Measurements from ENCODE around the gene LEF1.

DNA sequence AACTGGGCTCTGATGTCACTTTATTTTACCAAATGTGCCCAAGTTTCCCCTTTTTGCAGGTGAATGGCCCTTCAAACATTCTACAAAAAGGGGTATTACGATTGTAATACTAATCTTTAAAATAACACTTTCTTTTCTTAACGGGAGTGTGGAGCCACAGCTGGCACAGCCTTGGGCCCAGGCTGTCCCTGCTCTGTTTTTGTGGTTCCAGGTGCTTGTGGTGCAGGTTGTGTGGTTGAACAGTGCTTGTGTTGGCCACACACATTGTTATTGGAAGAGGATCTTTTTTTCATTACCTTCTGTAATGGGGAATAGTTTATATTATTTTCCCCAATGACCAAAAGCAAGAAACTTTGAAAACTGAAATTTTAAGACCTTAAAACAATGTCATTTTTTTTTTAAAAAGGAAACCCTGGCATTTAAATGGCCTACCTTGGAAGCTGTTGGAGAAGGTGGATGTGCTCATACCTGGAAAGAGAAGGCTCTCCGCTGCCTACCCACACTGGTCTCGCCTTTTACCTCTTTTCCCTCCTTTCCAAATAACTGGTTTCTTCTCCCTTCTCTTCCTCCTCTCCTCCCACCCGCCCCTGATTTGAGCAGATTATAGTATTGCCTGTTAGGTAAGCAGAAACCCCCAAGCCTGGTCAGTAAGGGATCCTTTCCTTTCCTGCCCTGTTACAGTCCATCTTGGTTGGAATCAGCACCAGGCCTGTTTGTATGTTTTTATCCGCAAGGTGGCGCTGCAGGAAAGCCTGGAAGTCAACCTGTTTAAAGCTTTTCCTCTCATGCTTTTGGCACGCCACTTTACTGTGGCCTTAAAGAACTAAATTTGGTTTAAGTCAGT lies 150.5 kb downstream of the LEF1 start:
- no peak for TF ChIP-seq POLR2A (IDR thresholded peaks at IDR 0.05; ENCODE audit: low read length)
- TF ChIP-seq GATA1 (IDR thresholded peaks at IDR 0.05; ENCODE audit: low read depth, low read length), result no peak
